HL-60 (cell line): ENCODE measurements around the gene CTXN1.

Source experiments
- TF ChIP-seq, protein P1 (sequence below): IDR thresholded peaks from one replicate; pipeline ENCODE4 v1.5.1; 2011; ENCODE audit warnings: low read length, control low read depth, inconsistent platforms; ENCODE audit not compliant: insufficient read depth
- TF ChIP-seq, protein P2 (sequence below): IDR thresholded peaks from 2 replicates; pipeline ENCODE4 v1.6.1; 2012; ENCODE audit warnings: low read depth; ENCODE audit not compliant: insufficient replicate concordance

DNA sequence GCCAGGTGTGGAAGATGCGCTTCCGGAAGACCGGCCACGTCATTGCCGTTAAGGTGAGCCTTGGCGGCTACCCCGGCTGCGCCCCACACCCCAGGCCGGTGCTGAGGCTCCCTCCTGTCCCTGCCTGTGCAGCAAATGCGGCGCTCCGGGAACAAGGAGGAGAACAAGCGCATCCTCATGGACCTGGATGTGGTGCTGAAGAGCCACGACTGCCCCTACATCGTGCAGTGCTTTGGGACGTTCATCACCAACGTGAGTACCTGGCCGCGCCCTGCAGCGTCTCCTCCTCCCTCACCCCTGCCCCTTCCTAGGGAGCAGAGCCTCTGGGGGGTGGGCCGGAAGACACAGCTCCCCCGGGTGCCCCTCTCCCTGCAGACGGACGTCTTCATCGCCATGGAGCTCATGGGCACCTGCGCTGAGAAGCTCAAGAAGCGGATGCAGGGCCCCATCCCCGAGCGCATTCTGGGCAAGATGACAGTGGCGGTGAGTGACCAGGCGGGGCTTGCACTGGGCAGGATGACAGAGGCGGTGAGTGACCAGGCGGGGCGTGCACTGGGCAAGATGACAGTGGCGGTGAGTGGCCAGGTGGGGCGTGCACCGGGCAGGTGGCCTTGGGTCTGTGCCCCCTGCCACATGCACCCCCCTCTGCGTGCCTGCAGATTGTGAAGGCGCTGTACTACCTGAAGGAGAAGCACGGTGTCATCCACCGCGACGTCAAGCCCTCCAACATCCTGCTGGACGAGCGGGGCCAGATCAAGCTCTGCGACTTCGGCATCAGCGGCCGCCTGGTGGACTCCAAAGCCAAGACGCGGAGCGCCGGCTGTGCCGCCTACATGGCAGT is 15.4 kb downstream of the CTXN1 start:
- TF ChIP-seq, protein P1, sequence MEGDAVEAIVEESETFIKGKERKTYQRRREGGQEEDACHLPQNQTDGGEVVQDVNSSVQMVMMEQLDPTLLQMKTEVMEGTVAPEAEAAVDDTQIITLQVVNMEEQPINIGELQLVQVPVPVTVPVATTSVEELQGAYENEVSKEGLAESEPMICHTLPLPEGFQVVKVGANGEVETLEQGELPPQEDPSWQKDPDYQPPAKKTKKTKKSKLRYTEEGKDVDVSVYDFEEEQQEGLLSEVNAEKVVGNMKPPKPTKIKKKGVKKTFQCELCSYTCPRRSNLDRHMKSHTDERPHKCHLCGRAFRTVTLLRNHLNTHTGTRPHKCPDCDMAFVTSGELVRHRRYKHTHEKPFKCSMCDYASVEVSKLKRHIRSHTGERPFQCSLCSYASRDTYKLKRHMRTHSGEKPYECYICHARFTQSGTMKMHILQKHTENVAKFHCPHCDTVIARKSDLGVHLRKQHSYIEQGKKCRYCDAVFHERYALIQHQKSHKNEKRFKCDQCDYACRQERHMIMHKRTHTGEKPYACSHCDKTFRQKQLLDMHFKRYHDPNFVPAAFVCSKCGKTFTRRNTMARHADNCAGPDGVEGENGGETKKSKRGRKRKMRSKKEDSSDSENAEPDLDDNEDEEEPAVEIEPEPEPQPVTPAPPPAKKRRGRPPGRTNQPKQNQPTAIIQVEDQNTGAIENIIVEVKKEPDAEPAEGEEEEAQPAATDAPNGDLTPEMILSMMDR = no peak
- TF ChIP-seq, protein P2, sequence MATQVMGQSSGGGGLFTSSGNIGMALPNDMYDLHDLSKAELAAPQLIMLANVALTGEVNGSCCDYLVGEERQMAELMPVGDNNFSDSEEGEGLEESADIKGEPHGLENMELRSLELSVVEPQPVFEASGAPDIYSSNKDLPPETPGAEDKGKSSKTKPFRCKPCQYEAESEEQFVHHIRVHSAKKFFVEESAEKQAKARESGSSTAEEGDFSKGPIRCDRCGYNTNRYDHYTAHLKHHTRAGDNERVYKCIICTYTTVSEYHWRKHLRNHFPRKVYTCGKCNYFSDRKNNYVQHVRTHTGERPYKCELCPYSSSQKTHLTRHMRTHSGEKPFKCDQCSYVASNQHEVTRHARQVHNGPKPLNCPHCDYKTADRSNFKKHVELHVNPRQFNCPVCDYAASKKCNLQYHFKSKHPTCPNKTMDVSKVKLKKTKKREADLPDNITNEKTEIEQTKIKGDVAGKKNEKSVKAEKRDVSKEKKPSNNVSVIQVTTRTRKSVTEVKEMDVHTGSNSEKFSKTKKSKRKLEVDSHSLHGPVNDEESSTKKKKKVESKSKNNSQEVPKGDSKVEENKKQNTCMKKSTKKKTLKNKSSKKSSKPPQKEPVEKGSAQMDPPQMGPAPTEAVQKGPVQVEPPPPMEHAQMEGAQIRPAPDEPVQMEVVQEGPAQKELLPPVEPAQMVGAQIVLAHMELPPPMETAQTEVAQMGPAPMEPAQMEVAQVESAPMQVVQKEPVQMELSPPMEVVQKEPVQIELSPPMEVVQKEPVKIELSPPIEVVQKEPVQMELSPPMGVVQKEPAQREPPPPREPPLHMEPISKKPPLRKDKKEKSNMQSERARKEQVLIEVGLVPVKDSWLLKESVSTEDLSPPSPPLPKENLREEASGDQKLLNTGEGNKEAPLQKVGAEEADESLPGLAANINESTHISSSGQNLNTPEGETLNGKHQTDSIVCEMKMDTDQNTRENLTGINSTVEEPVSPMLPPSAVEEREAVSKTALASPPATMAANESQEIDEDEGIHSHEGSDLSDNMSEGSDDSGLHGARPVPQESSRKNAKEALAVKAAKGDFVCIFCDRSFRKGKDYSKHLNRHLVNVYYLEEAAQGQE = no peak
